SU-DHL-6 (cell line): ENCODE measurements around the gene SPCS3.

ENCODE experiments used
- H2AFZ ChIP-seq: fragments of 200-600 bp; sonication (generic); 2 replicates; pipeline ENCODE4 v1.6.1; 2014; ENCODE audit warnings: low read depth, mild to moderate bottlenecking, moderate library complexity, mixed read lengths, antibody characterized with exemption, low read length; ENCODE audit not compliant: severe bottlenecking
- H3F3A ChIP-seq: fragments of 200-600 bp; shearing (Covaris generic); 2 replicates; pipeline ENCODE4 v1.6.0; 2016; ENCODE audit warnings: antibody characterized with exemption, mild to moderate bottlenecking; ENCODE audit not compliant: insufficient read depth
- H3K27ac ChIP-seq: fragments of 200-600 bp; sonication (generic); 2 replicates; pipeline ENCODE4 v1.5.1; 2016; ENCODE audit warnings: low read depth, mild to moderate bottlenecking, low read length, moderate library complexity, mixed read lengths
- H3K27me3 ChIP-seq: fragments of 200-600 bp; sonication (generic), shearing (Covaris generic); 2 replicates; pipeline ENCODE4 v1.6.0; 2014; ENCODE audit warnings: mild to moderate bottlenecking, low read length
- H3K36me3 ChIP-seq: fragments of 200-600 bp; sonication (generic); 2 replicates; pipeline ENCODE4 v1.6.1; 2014; ENCODE audit warnings: mild to moderate bottlenecking, low read length, mixed read lengths
- H3K4me2 ChIP-seq: fragments of 300-600, 200-600 bp; shearing (Covaris generic), sonication (generic); 2 replicates; pipeline ENCODE4 v1.6.0; 2014; ENCODE audit warnings: low read length, low read depth, mild to moderate bottlenecking; ENCODE audit not compliant: poor library complexity, severe bottlenecking
- H3K4me3 ChIP-seq: fragments of 200-600 bp; sonication (generic); 2 replicates; pipeline ENCODE4 v1.5.1; 2014; ENCODE audit warnings: antibody characterized with exemption, low read length, mild to moderate bottlenecking, mixed read lengths; ENCODE audit not compliant: insufficient read depth, poor library complexity, severe bottlenecking
- H3K79me2 ChIP-seq: fragments of 200-600 bp; sonication (generic); 2 replicates; pipeline ENCODE4 v1.6.1; 2014; ENCODE audit warnings: mild to moderate bottlenecking, low read length, moderate library complexity; ENCODE audit not compliant: insufficient read depth
- H3K9ac ChIP-seq: fragments of 200-600 bp; sonication (generic); 2 replicates; pipeline ENCODE4 v1.7.0; 2014; ENCODE audit warnings: mild to moderate bottlenecking, low read length
- H3K9me2 ChIP-seq: fragments of 200-600 bp; sonication (generic); replicated peaks from 2 replicates; pipeline ENCODE4 v1.6.1; 2014; ENCODE audit warnings: low read length; ENCODE audit not compliant: insufficient read depth
- H3K9me3 ChIP-seq: fragments of 200-600 bp; sonication (generic); 2 replicates; pipeline ENCODE4 v1.6.1; 2014; ENCODE audit warnings: low read length, mixed read lengths; ENCODE audit not compliant: insufficient read depth
- H4K20me1 ChIP-seq: fragments of 200-600 bp; sonication (generic); 2 replicates; pipeline ENCODE4 v1.6.1; 2014; ENCODE audit warnings: low read depth, mild to moderate bottlenecking, antibody characterized with exemption, low read length, moderate library complexity, mixed read lengths
- EZH2phosphoT487 ChIP-seq: fragments of 200-600 bp; sonication (generic), shearing (Covaris generic); conservative IDR thresholded peaks from 2 replicates; pipeline ENCODE4 v1.6.1; 2018; ENCODE audit warnings: mild to moderate bottlenecking, antibody characterized with exemption, low read length, moderate library complexity, mixed read lengths
- TF ChIP-seq, protein P1 (sequence below): fragments of 200-600 bp; sonication (generic); IDR thresholded peaks from one replicate; pipeline ENCODE4 v1.5.1; 2017; ENCODE audit warnings: antibody characterized with exemption, mild to moderate bottlenecking, low read length, moderate library complexity; ENCODE audit not compliant: insufficient read depth, poor library complexity, severe bottlenecking

SPCS3 gene

DNA sequence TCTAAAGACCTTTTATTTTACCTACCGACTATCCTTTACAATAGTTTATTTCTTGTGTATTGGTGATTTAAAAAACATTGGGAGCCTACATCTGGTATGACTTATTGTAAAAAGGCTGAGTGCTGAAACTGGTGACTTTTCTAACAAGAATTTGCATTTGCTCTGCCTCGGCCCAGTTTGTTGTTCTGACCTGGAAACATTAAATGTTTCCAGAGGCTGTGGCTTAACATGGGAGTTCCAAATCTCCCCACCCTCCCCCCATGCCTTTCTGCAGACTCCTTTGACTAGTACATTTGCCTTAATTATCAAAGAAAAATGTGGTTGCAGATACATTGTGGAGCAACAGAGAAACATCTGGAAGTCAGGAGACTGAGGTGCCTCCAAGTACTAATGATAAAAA is 39.8 kb downstream of the SPCS3 start:
- Histone ChIP-seq H3K4me3 (no peak overlapping the region), H3K9ac (no peak overlapping the region), H3K79me2 (no peaks in the 10 kb centered on the region), H3K36me3 (no peaks in the 10 kb centered on the region), H3K9me2 (no peaks in the 10 kb centered on the region), H3K27ac (no peak overlapping the region), H4K20me1 (no peaks in the 10 kb centered on the region), H3K9me3 (no peaks in the 10 kb centered on the region), H3K27me3 (no peaks in the 10 kb centered on the region), H3K4me2 (no peak overlapping the region), H2AFZ (no peak overlapping the region), H3F3A (no peaks in the 10 kb centered on the region)
- TF ChIP-seq, protein P1, sequence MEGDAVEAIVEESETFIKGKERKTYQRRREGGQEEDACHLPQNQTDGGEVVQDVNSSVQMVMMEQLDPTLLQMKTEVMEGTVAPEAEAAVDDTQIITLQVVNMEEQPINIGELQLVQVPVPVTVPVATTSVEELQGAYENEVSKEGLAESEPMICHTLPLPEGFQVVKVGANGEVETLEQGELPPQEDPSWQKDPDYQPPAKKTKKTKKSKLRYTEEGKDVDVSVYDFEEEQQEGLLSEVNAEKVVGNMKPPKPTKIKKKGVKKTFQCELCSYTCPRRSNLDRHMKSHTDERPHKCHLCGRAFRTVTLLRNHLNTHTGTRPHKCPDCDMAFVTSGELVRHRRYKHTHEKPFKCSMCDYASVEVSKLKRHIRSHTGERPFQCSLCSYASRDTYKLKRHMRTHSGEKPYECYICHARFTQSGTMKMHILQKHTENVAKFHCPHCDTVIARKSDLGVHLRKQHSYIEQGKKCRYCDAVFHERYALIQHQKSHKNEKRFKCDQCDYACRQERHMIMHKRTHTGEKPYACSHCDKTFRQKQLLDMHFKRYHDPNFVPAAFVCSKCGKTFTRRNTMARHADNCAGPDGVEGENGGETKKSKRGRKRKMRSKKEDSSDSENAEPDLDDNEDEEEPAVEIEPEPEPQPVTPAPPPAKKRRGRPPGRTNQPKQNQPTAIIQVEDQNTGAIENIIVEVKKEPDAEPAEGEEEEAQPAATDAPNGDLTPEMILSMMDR: no peak
- no peak for TF ChIP-seq EZH2phosphoT487

DNA sequence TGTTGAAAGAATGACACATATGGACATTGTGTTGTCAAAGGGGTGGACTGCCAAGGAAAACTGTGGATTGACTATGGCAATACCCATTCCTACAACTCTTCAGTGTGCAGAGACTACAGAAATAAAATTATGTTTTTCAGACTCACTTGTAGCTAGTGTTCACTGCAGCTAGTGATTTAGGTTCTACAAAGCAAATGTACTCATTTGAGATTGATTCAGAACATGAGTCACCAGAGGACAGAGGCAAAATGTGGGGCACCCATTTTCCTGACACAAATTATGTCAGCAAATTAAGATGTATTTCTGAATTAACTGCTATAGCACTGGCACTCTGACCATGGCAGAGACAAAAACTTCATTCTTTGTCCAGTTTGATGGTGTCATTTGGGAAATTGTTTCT is 40.7 kb downstream of the SPCS3 start:
- Histone ChIP-seq H3K79me2 (no peaks in the 10 kb centered on the region), H3F3A (no peaks in the 10 kb centered on the region), H3K9me3 (no peaks in the 10 kb centered on the region), H3K27me3 (no peaks in the 10 kb centered on the region), H3K4me2 (no peak overlapping the region), H2AFZ (no peak overlapping the region), H3K4me3 (no peak overlapping the region), H3K9me2 (no peaks in the 10 kb centered on the region), H3K36me3 (no peaks in the 10 kb centered on the region), H4K20me1 (no peaks in the 10 kb centered on the region), H3K27ac (no peak overlapping the region), H3K9ac (no peak overlapping the region)
- TF ChIP-seq EZH2phosphoT487: no peak
- TF ChIP-seq, protein P1: no peak

DNA sequence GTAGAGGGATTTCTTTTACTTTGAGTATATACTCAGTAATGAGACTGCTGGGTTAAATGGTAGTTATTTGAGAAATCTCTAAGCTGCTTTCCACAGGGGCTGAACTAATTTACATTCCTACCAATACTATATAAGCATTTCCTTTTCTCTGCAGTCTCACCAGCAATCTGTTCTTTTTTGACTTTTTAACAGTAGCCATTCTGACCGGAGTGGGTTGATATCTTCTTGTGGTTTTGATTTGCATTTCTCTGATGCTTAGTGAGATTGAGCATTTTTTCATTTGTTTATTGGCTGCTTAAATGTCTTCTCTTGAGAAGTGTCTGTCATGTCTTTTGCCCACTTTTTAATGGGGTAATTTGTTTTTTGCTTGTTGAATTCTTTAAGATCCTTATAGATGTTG is 43.3 kb downstream of the SPCS3 start:
- Histone ChIP-seq H3K27me3 (no peaks in the 10 kb centered on the region), H3K4me3 (no peak overlapping the region), H2AFZ (no peak overlapping the region), H3K4me2 (no peak overlapping the region), H3K36me3 (no peaks in the 10 kb centered on the region), H3K79me2 (no peaks in the 10 kb centered on the region), H3K9me2 (no peaks in the 10 kb centered on the region), H3K27ac (no peak overlapping the region), H3K9me3 (no peaks in the 10 kb centered on the region), H3F3A (no peaks in the 10 kb centered on the region), H4K20me1 (no peaks in the 10 kb centered on the region), H3K9ac (no peak overlapping the region)
- TF ChIP-seq, protein P1: no peak
- TF ChIP-seq EZH2phosphoT487: no peak
